PC-3 (cell line): Measurements from ENCODE around the gene GTPBP1. TPM values are rescaled to one million over a fixed set of nuclear protein-coding genes. Genes with fewer than 3 reads are reported as not detected.

Experiments used
- ATAC-seq: fragments of 200-7000 bp; cut with Tn5 transposase; 2 replicates; pipeline ENCODE4 v1.9.1; 2020; ENCODE audit warnings: mild to moderate bottlenecking, moderate library complexity
- BruUV-seq: library from RNA; stranded (reverse); fragments of 400-500 nt; replicated peaks from 2 replicates; lab custom pipeline; 2021; lab: Mats Ljungman, UMichigan
- CTCF ChIA-PET: fragments of 300-600 bp; sonication (Branson Sonifier 250); formaldehyde crosslinking; loops from one replicate; lab custom pipeline; 2022; ENCODE audit warnings: antibody characterized with exemption; lab: Charles Lee
- POLR2A ChIA-PET: fragments of 300-600 bp; sonication (Branson Sonifier 250); formaldehyde crosslinking; loops from one replicate; lab custom pipeline; 2022; ENCODE audit warnings: antibody characterized with exemption; ENCODE audit not compliant: unreplicated experiment; lab: Charles Lee
- DNase-seq: peaks from one replicate; pipeline ENCODE4 v3.0.0-alpha.2; 2015
- H2AFZ ChIP-seq: fragments of 300-600 bp; sonication (generic); 2 replicates; pipeline ENCODE4 v1.6.0; 2016; ENCODE audit warnings: antibody characterized with exemption, low read length
- H3F3A ChIP-seq: fragments of 300-600 bp; sonication (generic); one replicate; pipeline ENCODE4 v1.6.0; 2017; ENCODE audit warnings: antibody characterized with exemption, low read length, control low read depth, mild to moderate bottlenecking; ENCODE audit not compliant: unreplicated experiment
- H3K27ac ChIP-seq: fragments of 300-600 bp; sonication (generic); 2 replicates; pipeline ENCODE4 v1.5.1; 2016; ENCODE audit warnings: mild to moderate bottlenecking, low read length
- H3K27me3 ChIP-seq: fragments of 300-600 bp; sonication (generic); 2 replicates; pipeline ENCODE4 v1.6.1; 2016; ENCODE audit warnings: low read length, mixed read lengths
- H3K36me3 ChIP-seq: fragments of 300-600 bp; sonication (generic); 2 replicates; pipeline ENCODE4 v1.6.1; 2016; ENCODE audit warnings: low read depth, mixed run types, low read length, mixed read lengths
- H3K4me1 ChIP-seq: fragments of 300-600 bp; sonication (generic); 2 replicates; pipeline ENCODE4 v1.5.1; 2016; ENCODE audit warnings: low read length; ENCODE audit not compliant: insufficient read depth
- H3K4me2 ChIP-seq: fragments of 300-600 bp; sonication (generic); 2 replicates; pipeline ENCODE4 v1.6.0; 2016; ENCODE audit warnings: low read length
- H3K4me3 ChIP-seq: fragments of 300-600 bp; sonication (generic); 2 replicates; pipeline ENCODE4 v1.5.1; 2016; ENCODE audit warnings: mild to moderate bottlenecking, low read length, mixed read lengths
- H3K79me2 ChIP-seq: fragments of 300-600 bp; sonication (generic); 2 replicates; pipeline ENCODE4 v1.6.1; 2017; ENCODE audit warnings: low read length, mixed read lengths
- H3K9ac ChIP-seq: fragments of 300-600 bp; sonication (generic); 2 replicates; pipeline ENCODE4 v1.6.0; 2016; ENCODE audit warnings: mild to moderate bottlenecking, low read length
- H3K9me2 ChIP-seq: fragments of 300-600 bp; sonication (generic); replicated peaks from 2 replicates; pipeline ENCODE4 v1.6.1; 2016; ENCODE audit warnings: mixed run types, low read length, mixed read lengths
- H3K9me3 ChIP-seq: fragments of 300-600 bp; sonication (generic); 2 replicates; pipeline ENCODE4 v1.6.1; 2016; ENCODE audit warnings: low read length, mixed read lengths
- H4K20me1 ChIP-seq: fragments of 300-600 bp; sonication (generic); 2 replicates; pipeline ENCODE4 v1.6.1; 2016; ENCODE audit warnings: low read length, mixed read lengths
- CTCF ChIP-seq: fragments of 300-600 bp; sonication (generic); conservative IDR thresholded peaks from 2 replicates; pipeline ENCODE4 v1.5.1; 2017; ENCODE audit warnings: antibody characterized with exemption, low read depth, mild to moderate bottlenecking, low read length
- EZH2 ChIP-seq: fragments of 300-600 bp; sonication (generic); IDR thresholded peaks from one replicate; pipeline ENCODE4 v1.6.1; 2017; ENCODE audit warnings: antibody characterized with exemption, mild to moderate bottlenecking, low read length; ENCODE audit not compliant: unreplicated experiment
- EZH2phosphoT487 ChIP-seq: fragments of 300-600 bp; sonication (generic); IDR thresholded peaks from 2 replicates; pipeline ENCODE4 v1.6.1; 2018; ENCODE audit warnings: mild to moderate bottlenecking, antibody characterized with exemption, low read length, borderline replicate concordance
- intact Hi-C: fragments of 100-400 bp; cut with micrococcal nuclease; formaldehyde crosslinking; loops from 2 replicates; pipeline ENCODE4 v1.9.0; 2023
- total RNA-seq: library from RNA; depleted of rRNA; stranded (reverse); fragments of >200 nt; gene quantifications from 2 replicates; pipeline ENCODE4 v1.2.3, GENCODE V29; 2014

Gene GTPBP1
- total RNA-seq, 1 experiment from 2014 or later: 28.2 TPM

DNA sequence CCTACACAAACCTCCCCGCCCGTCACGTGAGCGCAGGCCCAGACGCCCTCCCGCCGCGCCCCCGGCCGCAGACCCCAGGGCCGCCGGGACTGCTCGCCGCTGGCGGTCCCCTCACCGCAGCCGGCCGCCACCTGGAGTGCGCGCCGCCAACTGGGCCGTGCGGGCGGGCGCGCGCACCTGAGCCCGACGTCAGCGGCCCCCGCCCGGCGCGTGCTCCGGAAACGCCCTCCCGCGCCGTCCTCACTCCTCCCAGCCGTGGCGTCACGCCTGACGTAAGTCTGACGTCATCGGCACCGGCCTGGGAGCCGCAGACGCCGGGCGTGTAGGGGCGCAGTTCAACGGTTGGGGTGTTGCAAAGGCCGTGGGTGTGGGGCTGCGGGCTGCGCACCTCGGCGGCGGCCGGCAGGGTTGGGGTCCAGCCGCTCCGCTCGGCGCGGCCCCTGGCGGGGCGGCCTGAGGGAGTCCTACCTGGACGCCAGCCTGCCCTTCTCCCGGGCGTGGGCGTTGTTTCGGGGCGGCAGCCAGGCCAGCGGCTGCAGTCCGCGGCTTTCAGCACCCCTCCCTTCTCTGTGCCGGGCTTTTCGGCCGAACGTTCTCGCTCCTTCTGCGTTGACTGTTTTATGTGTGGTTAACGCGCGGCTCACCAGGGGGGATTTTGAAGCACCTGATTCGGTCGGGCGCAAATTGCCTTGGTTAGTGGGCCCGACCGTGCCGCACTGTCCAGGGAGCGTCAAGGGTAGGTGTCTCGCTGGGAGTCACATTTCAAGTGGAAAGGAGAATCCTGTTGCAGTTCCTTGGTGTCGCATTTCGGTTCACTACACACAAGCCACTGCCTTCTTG is 4.7 kb upstream of the GTPBP1 start, which contains the start of gene JOSD1:
TSS of gene JOSD1 (minus strand) at position 155 of the 840 bp plus-strand sequence. CDS start 956 bp downstream, outside the sequence.
- Histone ChIP-seq H3K9ac (peak within 1 kb of the TSS; percentile 97), H3K9me3 (no peaks in the 10 kb centered on the region), H3K4me3 (peak within 1 kb of the TSS; percentile 85), H3K9me2 (no peaks in the 10 kb centered on the region), H3K27me3 (no peaks in the 10 kb centered on the region), H3K27ac (peak within 1 kb of the TSS; percentile 92), H3K36me3 (no peaks in the 10 kb centered on the region), H3K4me1 (peaks cover 41% of the 10 kb centered on the region), H3K4me2 (peak within 1 kb of the TSS; percentile 94), H4K20me1 (peaks cover 23% of the 10 kb centered on the region), H2AFZ (peak within 1 kb of the TSS; percentile 58), H3F3A (peaks cover 14% of the 10 kb centered on the region), H3K79me2 (peaks cover 42% of the 10 kb centered on the region)
- BruUV-seq: TSS peak; percentile 69
- ATAC-seq (peak; percentile 23), DNase-seq (peak; percentile 93)
- POLR2A ChIA-PET: no interaction called here
- CTCF ChIA-PET: no interaction called here
- intact Hi-C loops: no loop called here
- TF ChIP-seq CTCF (no peak), EZH2phosphoT487 (peak; percentile 76)

DNA sequence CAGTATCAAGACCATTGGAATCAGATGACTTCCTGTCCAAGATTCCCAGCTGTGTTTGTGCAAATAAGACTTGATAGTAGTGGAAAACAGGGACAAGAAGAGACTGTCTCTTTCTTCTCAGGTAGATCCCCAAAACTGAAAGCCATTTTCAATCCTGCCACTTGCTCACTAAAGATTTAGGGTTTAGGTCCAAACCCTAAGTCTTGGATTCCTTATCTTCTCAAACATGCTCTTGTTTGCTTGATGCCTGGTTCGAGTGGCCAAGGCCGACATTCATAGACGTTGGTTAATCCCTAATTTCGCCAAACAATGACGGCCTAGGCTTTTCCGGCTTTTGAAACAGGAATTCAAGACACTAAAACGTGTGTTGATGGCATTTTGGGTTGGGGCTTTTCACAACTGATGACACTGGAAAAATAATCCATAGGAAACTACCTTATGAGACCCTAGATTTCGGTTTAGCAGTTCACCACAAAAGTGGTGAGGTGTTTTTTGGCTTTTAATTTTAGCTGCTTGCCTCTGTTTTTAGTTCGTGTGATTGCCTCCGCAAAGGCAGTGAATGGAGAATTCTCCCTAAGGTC is 1.0 kb upstream of the GTPBP1 start:
- ATAC-seq: no peak
- Histone ChIP-seq H2AFZ (peak overlapping the region; percentile 66), H3K9me2 (no peaks in the 10 kb centered on the region), H3K4me1 (peaks cover 29% of the 10 kb centered on the region), H3K79me2 (peaks cover 47% of the 10 kb centered on the region), H3K4me2 (peak overlapping the region; percentile 86), H3K4me3 (peak overlapping the region; percentile 62), H3K27me3 (no peaks in the 10 kb centered on the region), H3K9me3 (no peaks in the 10 kb centered on the region), H3K36me3 (0 out of 2 replicates have a peak, but pooled peaks cover under 1% of the 10 kb centered on the region), H3F3A (no peaks in the 10 kb centered on the region), H4K20me1 (peaks cover 27% of the 10 kb centered on the region), H3K9ac (peak overlapping the region; percentile 55), H3K27ac (peak overlapping the region; percentile 42)
- no peak for TF ChIP-seq EZH2phosphoT487
- no peak for TF ChIP-seq EZH2
- TF ChIP-seq CTCF: no peak
- ChIA-PET POLR2A (interaction anchor here (0.5 to 0.6 kb wide), 2 partner anchors 307 to 540 kb away, joined by 3 to 7 read pairs; no protein-coding TSS in a partner anchor), CTCF (interaction anchor here (1.1 kb wide), 1 partner anchor 23 kb away, joined by 3 read pairs; the partner anchor contains the start of gene TOMM22)
- no TSS peak for BruUV-seq
- intact Hi-C loops: no loop called here
- DNase-seq: no peak
